ENCODE measurements around the gene CGNL1. TPM values are rescaled to one million over a fixed set of nuclear protein-coding genes. Genes with fewer than 3 reads are reported as not detected.

Gene CGNL1
- total RNA-seq, 1 experiment from 2014 or later: 0.31 TPM

- POLR2A ChIA-PET (ENCODE audit: unreplicated experiment): no interaction called here
- H2AFZ ChIP-seq: no peak overlapping the region
- DNase-seq: no peak
- H3K79me2 ChIP-seq (ENCODE audit: low read depth): no peaks in the 10 kb centered on the region
- H3F3A ChIP-seq (ENCODE audit: insufficient read depth, low read depth): no peaks in the 10 kb centered on the region
- no peaks in the 10 kb centered on the region for H3K36me3 ChIP-seq (ENCODE audit: low read depth)
- H3K4me1 ChIP-seq (replicated peaks; ENCODE audit: insufficient read depth): no peaks in the 10 kb centered on the region
- no peak for TF ChIP-seq CTCF (conservative IDR thresholded peaks at IDR 0.05)
- no peak for TF ChIP-seq EZH2 (IDR thresholded peaks at IDR 0.05; ENCODE audit: low read depth)
- intact Hi-C loops (cut with micrococcal nuclease; ENCODE audit: unreplicated experiment): no loop called here
- H3K9me3 ChIP-seq (ENCODE audit: insufficient read depth, low read depth): no peaks in the 10 kb centered on the region
- CTCF ChIA-PET: no interaction called here
- H3K27ac ChIP-seq: no peak overlapping the region
- no peaks in the 10 kb centered on the region for H3K9me2 ChIP-seq (ENCODE audit: insufficient read depth)
- no peak overlapping the region for H3K4me3 ChIP-seq
- no peaks in the 10 kb centered on the region for H4K20me1 ChIP-seq (ENCODE audit: insufficient read depth)
- H3K4me2 ChIP-seq: no peak overlapping the region
- no peaks in the 10 kb centered on the region for H3K27me3 ChIP-seq (ENCODE audit: insufficient read depth, low read depth)
- BruUV-seq (replicated peaks): no TSS peak
Measured at GRCh38 chr15:57330619-57331340, 45.5 kb upstream of the CGNL1 start.

GRCh38 chr15:57332326-57332725 lies 44.0 kb upstream of the CGNL1 start:
- no peaks in the 10 kb centered on the region for H3K79me2 ChIP-seq (ENCODE audit: low read depth)
- TF ChIP-seq EZH2 (IDR thresholded peaks at IDR 0.05; ENCODE audit: low read depth) (no peak), CTCF (conservative IDR thresholded peaks at IDR 0.05) (no peak)
- no peaks in the 10 kb centered on the region for H4K20me1 ChIP-seq (ENCODE audit: insufficient read depth)
- H3K4me3 ChIP-seq: no peak overlapping the region
- H3K27me3 ChIP-seq (ENCODE audit: insufficient read depth, low read depth): no peaks in the 10 kb centered on the region
- H3F3A ChIP-seq (ENCODE audit: insufficient read depth, low read depth): no peaks in the 10 kb centered on the region
- intact Hi-C loops (cut with micrococcal nuclease; ENCODE audit: unreplicated experiment): no loop called here
- H2AFZ ChIP-seq: no peak overlapping the region
- no peak overlapping the region for H3K4me2 ChIP-seq
- no peaks in the 10 kb centered on the region for H3K9me2 ChIP-seq (ENCODE audit: insufficient read depth)
- H3K27ac ChIP-seq: no peak overlapping the region
- H3K9me3 ChIP-seq (ENCODE audit: insufficient read depth, low read depth): no peaks in the 10 kb centered on the region
- DNase-seq: no peak
- H3K36me3 ChIP-seq (ENCODE audit: low read depth): no peaks in the 10 kb centered on the region
- BruUV-seq (replicated peaks): no TSS peak
- ChIA-PET CTCF (interaction anchor here (0.6 kb wide), 1 partner anchor 270 kb away, joined by 3 read pairs; no protein-coding TSS in a partner anchor), POLR2A (ENCODE audit: unreplicated experiment) (no interaction called here)
- H3K4me1 ChIP-seq (replicated peaks; ENCODE audit: insufficient read depth): no peaks in the 10 kb centered on the region

GRCh38 chr15:57333487-57333886 lies 42.8 kb upstream of the CGNL1 start:
- Histone ChIP-seq H3K4me2 (no peak overlapping the region), H3K4me1 (replicated peaks; ENCODE audit: insufficient read depth) (no peaks in the 10 kb centered on the region), H4K20me1 (ENCODE audit: insufficient read depth) (no peaks in the 10 kb centered on the region), H2AFZ (no peak overlapping the region), H3K4me3 (no peak overlapping the region), H3K27ac (no peak overlapping the region), H3K36me3 (ENCODE audit: low read depth) (no peaks in the 10 kb centered on the region), H3K79me2 (ENCODE audit: low read depth) (no peaks in the 10 kb centered on the region), H3K9me2 (ENCODE audit: insufficient read depth) (no peaks in the 10 kb centered on the region), H3K9me3 (ENCODE audit: insufficient read depth, low read depth) (no peaks in the 10 kb centered on the region), H3K27me3 (ENCODE audit: insufficient read depth, low read depth) (no peaks in the 10 kb centered on the region), H3F3A (ENCODE audit: insufficient read depth, low read depth) (no peaks in the 10 kb centered on the region)
- TF ChIP-seq CTCF (conservative IDR thresholded peaks at IDR 0.05) (no peak), EZH2 (IDR thresholded peaks at IDR 0.05; ENCODE audit: low read depth) (no peak)
- ChIA-PET POLR2A (ENCODE audit: unreplicated experiment) (no interaction called here), CTCF (interaction anchor here (0.7 kb wide), 1 partner anchor 176 kb away, joined by 3 read pairs; no protein-coding TSS in a partner anchor)
- intact Hi-C loops (cut with micrococcal nuclease; ENCODE audit: unreplicated experiment): no loop called here
- BruUV-seq (replicated peaks): no TSS peak
- no peak for DNase-seq
